ENCODE measurements around the gene ASTN2. TPM values are rescaled to one million over a fixed set of nuclear protein-coding genes. Genes with fewer than 3 reads are reported as not detected.

Gene ASTN2
- total RNA-seq, 1 donor from 2014 or later: 10.0 TPM

GRCh38 chr9:116656501-116656971, 758.3 kb downstream of the ASTN2 start:
- no peak for DNase-seq (ENCODE audit: low spot score)
- H3K4me3 Mint-ChIP-seq (ENCODE audit: unreplicated experiment): no peak overlapping the region
- no peaks in the 10 kb centered on the region for H3K36me3 Mint-ChIP-seq (ENCODE audit: low read depth, unreplicated experiment)
- H3K9me3 Mint-ChIP-seq (ENCODE audit: unreplicated experiment): no peaks in the 10 kb centered on the region
- H3K4me1 Mint-ChIP-seq (ENCODE audit: unreplicated experiment): no peaks in the 10 kb centered on the region
- H3K27me3 Mint-ChIP-seq (ENCODE audit: unreplicated experiment): peaks cover 4% of the 10 kb centered on the region
- no peak for TF ChIP-seq CTCF (IDR thresholded peaks at IDR 0.05; ENCODE audit: unreplicated experiment)
- H3K27ac Mint-ChIP-seq (ENCODE audit: unreplicated experiment): no peak overlapping the region

- H3K4me1 Mint-ChIP-seq (ENCODE audit: unreplicated experiment): no peaks in the 10 kb centered on the region
- H3K9me3 Mint-ChIP-seq (ENCODE audit: unreplicated experiment): no peaks in the 10 kb centered on the region
- H3K4me3 Mint-ChIP-seq (ENCODE audit: unreplicated experiment): no peak overlapping the region
- no peak for DNase-seq (ENCODE audit: low spot score)
- H3K27me3 Mint-ChIP-seq (ENCODE audit: unreplicated experiment): no peaks in the 10 kb centered on the region
- no peak overlapping the region for H3K27ac Mint-ChIP-seq (ENCODE audit: unreplicated experiment)
- H3K36me3 Mint-ChIP-seq (ENCODE audit: low read depth, unreplicated experiment): no peaks in the 10 kb centered on the region
- no peak for TF ChIP-seq CTCF (IDR thresholded peaks at IDR 0.05; ENCODE audit: unreplicated experiment)
These were observed 760.9 kb downstream of the ASTN2 start for GRCh38 chr9:116654059-116654355.

GRCh38 chr9:116653348-116654058, 761.4 kb downstream of the ASTN2 start:
- no peaks in the 10 kb centered on the region for H3K4me1 Mint-ChIP-seq (ENCODE audit: unreplicated experiment)
- DNase-seq (ENCODE audit: low spot score): no peak
- TF ChIP-seq CTCF (IDR thresholded peaks at IDR 0.05; ENCODE audit: unreplicated experiment): no peak
- H3K4me3 Mint-ChIP-seq (ENCODE audit: unreplicated experiment): no peak overlapping the region
- no peaks in the 10 kb centered on the region for H3K36me3 Mint-ChIP-seq (ENCODE audit: low read depth, unreplicated experiment)
- H3K27ac Mint-ChIP-seq (ENCODE audit: unreplicated experiment): no peak overlapping the region
- no peaks in the 10 kb centered on the region for H3K9me3 Mint-ChIP-seq (ENCODE audit: unreplicated experiment)
- no peaks in the 10 kb centered on the region for H3K27me3 Mint-ChIP-seq (ENCODE audit: unreplicated experiment)

- H3K27me3 Mint-ChIP-seq (ENCODE audit: unreplicated experiment): peaks cover 3% of the 10 kb centered on the region
- no peak overlapping the region for H3K4me3 Mint-ChIP-seq (ENCODE audit: unreplicated experiment)
- TF ChIP-seq CTCF (IDR thresholded peaks at IDR 0.05; ENCODE audit: unreplicated experiment): no peak
- H3K9me3 Mint-ChIP-seq (ENCODE audit: unreplicated experiment): no peaks in the 10 kb centered on the region
- no peak overlapping the region for H3K27ac Mint-ChIP-seq (ENCODE audit: unreplicated experiment)
- no peaks in the 10 kb centered on the region for H3K36me3 Mint-ChIP-seq (ENCODE audit: low read depth, unreplicated experiment)
- DNase-seq (ENCODE audit: low spot score): no peak
- H3K4me1 Mint-ChIP-seq (ENCODE audit: unreplicated experiment): no peaks in the 10 kb centered on the region
These were observed 767.4 kb downstream of the ASTN2 start for GRCh38 chr9:116647515-116647809.

GRCh38 chr9:116646661-116647514, 768.0 kb downstream of the ASTN2 start:
- H3K36me3 Mint-ChIP-seq (ENCODE audit: low read depth, unreplicated experiment): no peaks in the 10 kb centered on the region
- H3K9me3 Mint-ChIP-seq (ENCODE audit: unreplicated experiment): no peaks in the 10 kb centered on the region
- DNase-seq (ENCODE audit: low spot score): peak; percentile 12
- no peak for TF ChIP-seq CTCF (IDR thresholded peaks at IDR 0.05; ENCODE audit: unreplicated experiment)
- H3K4me3 Mint-ChIP-seq (ENCODE audit: unreplicated experiment): no peak overlapping the region
- no peaks in the 10 kb centered on the region for H3K4me1 Mint-ChIP-seq (ENCODE audit: unreplicated experiment)
- H3K27ac Mint-ChIP-seq (ENCODE audit: unreplicated experiment): no peak overlapping the region
- peaks cover 3% of the 10 kb centered on the region for H3K27me3 Mint-ChIP-seq (ENCODE audit: unreplicated experiment)
